Mesenchymal stem cell (in vitro differentiated cells and primary cell): ENCODE results near the gene SPSB1.

Source experiments
- DNase-seq: peaks from one replicate; pipeline ENCODE4 v3.0.0-alpha.2; 2013
- H2AFZ ChIP-seq: one replicate; pipeline ENCODE4 v1.6.1; 2013; ENCODE audit warnings: low read depth, mild to moderate bottlenecking, control low read depth, inconsistent platforms, low read length, moderate library complexity
- H2AK5ac ChIP-seq: 2 replicates; pipeline ENCODE4 v1.6.1; 2013; ENCODE audit warnings: low read length, moderate library complexity, mild to moderate bottlenecking, inconsistent platforms; ENCODE audit not compliant: severe bottlenecking
- H2BK120ac ChIP-seq: one replicate; pipeline ENCODE4 v1.6.1; 2013; ENCODE audit warnings: low read depth, mild to moderate bottlenecking, inconsistent platforms, low read length, moderate library complexity
- H2BK12ac ChIP-seq, 2 experiments: one replicate each; pipeline ENCODE4 v1.6.1; 2013; ENCODE audit warnings: inconsistent platforms in 2 of 2, low read length in 2 of 2, mild to moderate bottlenecking in 2 of 2, moderate library complexity in 2 of 2, control low read depth in 1 of 2
- H2BK15ac ChIP-seq: one replicate; pipeline ENCODE4 v1.6.1; 2013; ENCODE audit warnings: mild to moderate bottlenecking, low read depth, inconsistent platforms; ENCODE audit not compliant: poor library complexity, severe bottlenecking
- H2BK5ac ChIP-seq: 2 replicates; pipeline ENCODE4 v1.6.1; 2013; ENCODE audit warnings: low read depth, mild to moderate bottlenecking, low read length, control low read depth, inconsistent platforms; ENCODE audit not compliant: poor library complexity, severe bottlenecking
- H3K14ac ChIP-seq, 2 experiments: one replicate each; pipeline ENCODE4 v1.6.1; 2013; ENCODE audit warnings: inconsistent platforms in 2 of 2, low read length in 2 of 2, control low read depth in 1 of 2, mild to moderate bottlenecking in 1 of 2, moderate library complexity in 1 of 2
- H3K18ac ChIP-seq, 2 experiments: one replicate each; pipeline ENCODE4 v1.6.1; 2013; ENCODE audit warnings: inconsistent platforms in 2 of 2, low read length in 2 of 2, control low read depth in 1 of 2, low read depth in 1 of 2, mild to moderate bottlenecking in 1 of 2
- H3K23ac ChIP-seq, 2 experiments: one replicate each; pipeline ENCODE4 v1.6.1; 2013; ENCODE audit warnings: inconsistent platforms in 2 of 2, low read length in 2 of 2, mild to moderate bottlenecking in 2 of 2, moderate library complexity in 2 of 2, control low read depth in 1 of 2
- H3K27ac ChIP-seq: 2 replicates; pipeline ENCODE4 v1.5.1; 2013; ENCODE audit warnings: mild to moderate bottlenecking, moderate library complexity, low read length, control low read depth, inconsistent platforms; ENCODE audit not compliant: poor library complexity, severe bottlenecking
- H3K27me3 ChIP-seq, 2 experiments: 2 replicates each; pipeline versions ENCODE4 v1.6.1 to v1.7.0; 2013; ENCODE audit warnings: low read length in 2 of 2, mild to moderate bottlenecking in 2 of 2, moderate library complexity in 2 of 2, control low read depth in 1 of 2, inconsistent platforms in 1 of 2; ENCODE audit not compliant: control insufficient read depth in 1 of 2, insufficient read depth in 1 of 2
- H3K36me3 ChIP-seq, 2 experiments: 2 replicates each; pipeline versions ENCODE4 v1.6.1 to v1.7.0; 2013; ENCODE audit warnings: low read length in 2 of 2, control low read depth in 1 of 2, inconsistent platforms in 1 of 2, low read depth in 1 of 2, mild to moderate bottlenecking in 1 of 2; ENCODE audit not compliant: insufficient read depth in 2 of 2, control insufficient read depth in 1 of 2
- H3K4ac ChIP-seq, 2 experiments: one replicate each; pipeline ENCODE4 v1.6.1; 2013; ENCODE audit warnings: inconsistent platforms in 2 of 2, low read length in 2 of 2, mild to moderate bottlenecking in 2 of 2, moderate library complexity in 2 of 2, control low read depth in 1 of 2, low read depth in 1 of 2
- H3K4me1 ChIP-seq: 2 replicates; pipeline ENCODE4 v1.6.1; 2013; ENCODE audit warnings: low read depth, low read length, control low read depth; ENCODE audit not compliant: control insufficient read depth, insufficient read depth
- H3K4me2 ChIP-seq: 2 replicates; pipeline ENCODE4 v1.6.1; 2013; ENCODE audit warnings: low read length, mild to moderate bottlenecking, inconsistent platforms; ENCODE audit not compliant: poor library complexity, severe bottlenecking
- H3K4me3 ChIP-seq, 2 experiments: 2 replicates each; pipeline versions ENCODE4 v1.5.1 to v1.7.0; 2013; ENCODE audit warnings: low read length in 2 of 2, mild to moderate bottlenecking in 2 of 2, control low read depth in 1 of 2, low read depth in 1 of 2; ENCODE audit not compliant: insufficient read depth in 1 of 2
- H3K79me1 ChIP-seq: replicated peaks from 2 replicates; pipeline ENCODE4 v1.6.1; 2013; ENCODE audit warnings: mild to moderate bottlenecking, control low read depth, low read length, inconsistent platforms; ENCODE audit not compliant: poor library complexity, severe bottlenecking
- H3K9ac ChIP-seq: 2 replicates; pipeline ENCODE4 v1.7.0; 2013; ENCODE audit warnings: mild to moderate bottlenecking, low read length, moderate library complexity
- H3K9me3 ChIP-seq: 2 replicates; pipeline ENCODE4 v1.7.0; 2013; ENCODE audit warnings: mild to moderate bottlenecking, low read length; ENCODE audit not compliant: control insufficient read depth
- H4K8ac ChIP-seq: one replicate; pipeline ENCODE4 v1.6.1; 2013; ENCODE audit warnings: inconsistent platforms, mild to moderate bottlenecking, low read length, moderate library complexity
- H4K91ac ChIP-seq: one replicate; pipeline ENCODE4 v1.6.1; 2013; ENCODE audit warnings: mild to moderate bottlenecking, low read length, inconsistent platforms
- WGBS: methylation state at CpG from one replicate; pipeline ENCODE4 v1.1.7; 2013; ENCODE audit warnings: mixed read lengths; 5-methylcytosine and 5-hydroxymethylcytosine counted together

SPSB1 gene

GRCh38 chr1:9286556-9286955 lies 6.1 kb upstream of the SPSB1 start:
- Histone ChIP-seq H3K27ac (no peak overlapping the region), H3K4me3 (no peak overlapping the region), H3K23ac (no peak overlapping the region), H4K91ac (peak overlapping the region; percentile 23), H3K27me3 (no peaks in the 10 kb centered on the region), H2BK15ac (no peak overlapping the region), H3K9me3 (peaks cover 31% of the 10 kb centered on the region), H2AFZ (no peak overlapping the region), H4K8ac (no peak overlapping the region), H2BK120ac (no peak overlapping the region), H3K4ac (no peak overlapping the region), H2BK12ac (peak overlapping the region in 1 of 2 experiments; percentile 72), H3K4me2 (no peak overlapping the region), H3K18ac (peak overlapping the region in 1 of 2 experiments; percentile 7), H3K9ac (no peak overlapping the region), H3K79me1 (no peaks in the 10 kb centered on the region), H2AK5ac (no peak overlapping the region), H3K4me1 (peaks cover 17% of the 10 kb centered on the region), H3K14ac (no peak overlapping the region), H2BK5ac (no peak overlapping the region), H3K36me3 (no peaks in the 10 kb centered on the region)
- no peak for DNase-seq
- 92% methylated on average over 6 of the region's 6 CpGs for WGBS

GRCh38 chr1:9289090-9289534 lies 3.6 kb upstream of the SPSB1 start:
- Histone ChIP-seq H3K27ac (no peak overlapping the region), H3K9ac (peak overlapping the region; percentile 52), H3K4ac (no peak overlapping the region), H3K23ac (no peak overlapping the region), H3K36me3 (no peaks in the 10 kb centered on the region), H2BK12ac (no peak overlapping the region), H3K14ac (no peak overlapping the region), H2BK5ac (no peak overlapping the region), H3K27me3 (no peaks in the 10 kb centered on the region), H2BK15ac (no peak overlapping the region), H2AK5ac (no peak overlapping the region), H2BK120ac (no peak overlapping the region), H3K4me1 (peaks cover 17% of the 10 kb centered on the region), H3K79me1 (no peaks in the 10 kb centered on the region), H3K9me3 (peaks cover 23% of the 10 kb centered on the region), H3K18ac (no peak overlapping the region), H2AFZ (no peak overlapping the region), H3K4me2 (no peak overlapping the region), H4K91ac (no peak overlapping the region), H3K4me3 (peak overlapping the region in 1 of 2 experiments; percentile 3), H4K8ac (no peak overlapping the region)
- 51% methylated on average over 6 of the region's 6 CpGs for WGBS
- DNase-seq: peak; percentile 77

- Histone ChIP-seq H3K4ac (peak overlapping the region in 1 of 2 experiments; percentile 10), H2BK15ac (no peak overlapping the region), H3K27me3 (no peaks in the 10 kb centered on the region), H3K23ac (no peak overlapping the region), H3K27ac (peak overlapping the region; percentile 65), H3K4me1 (peaks cover 21% of the 10 kb centered on the region), H3K14ac (no peak overlapping the region), H2AFZ (no peak overlapping the region), H3K79me1 (no peaks in the 10 kb centered on the region), H3K36me3 (no peaks in the 10 kb centered on the region), H2AK5ac (peak overlapping the region; percentile 46), H2BK120ac (no peak overlapping the region), H3K4me2 (peak overlapping the region; percentile 11), H2BK5ac (no peak overlapping the region), H4K91ac (no peak overlapping the region), H2BK12ac (no peak overlapping the region), H3K18ac (peak overlapping the region; percentile 46 to 76), H3K9ac (peak overlapping the region; percentile 79), H3K9me3 (peaks cover 15% of the 10 kb centered on the region), H4K8ac (no peak overlapping the region), H3K4me3 (peak overlapping the region in 1 of 2 experiments; percentile 3)
- 23% methylated on average over 3 of the region's 5 CpGs for WGBS
- DNase-seq: peak; percentile 93
Observed at GRCh38 chr1:9289711-9290485, 2.8 kb upstream of the SPSB1 start.

GRCh38 chr1:9291914-9292360 lies 757 bp upstream of the SPSB1 start:
- peak overlapping the region; percentile 87 for H2BK120ac ChIP-seq
- H3K4me1 ChIP-seq: peaks cover 27% of the 10 kb centered on the region
- H2AFZ ChIP-seq: peak overlapping the region; percentile 75
- H3K4me2 ChIP-seq: peak overlapping the region; percentile 95
- peak overlapping the region in 1 of 2 experiments; percentile 95 for H3K23ac ChIP-seq
- H3K14ac ChIP-seq: peak overlapping the region in 1 of 2 experiments; percentile 92
- H4K8ac ChIP-seq: peak overlapping the region; percentile 75
- peak overlapping the region; percentile 40 to 85 for H3K4ac ChIP-seq
- H3K27ac ChIP-seq: peak overlapping the region; percentile 25
- H2BK15ac ChIP-seq: peak overlapping the region; percentile 77
- H3K4me3 ChIP-seq: peak overlapping the region; percentile 65 to 78
- H3K36me3 ChIP-seq: peaks cover 4 to 7% of the 10 kb centered on the region in 2 experiments
- H3K18ac ChIP-seq: peak overlapping the region; percentile 82 to 93
- H2AK5ac ChIP-seq: no peak overlapping the region
- no peaks in the 10 kb centered on the region for H3K27me3 ChIP-seq
- H2BK12ac ChIP-seq: peak overlapping the region; percentile 63 to 88
- 8% methylated on average over 11 of the region's 13 CpGs for WGBS
- peak; percentile 87 for DNase-seq
- peak overlapping the region; percentile 89 for H3K9ac ChIP-seq
- no peak overlapping the region for H2BK5ac ChIP-seq
- no peaks in the 10 kb centered on the region for H3K79me1 ChIP-seq
- H3K9me3 ChIP-seq: peaks cover 4% of the 10 kb centered on the region
- H4K91ac ChIP-seq: peak overlapping the region; percentile 87
